Breast epithelium (tissue), 3 donors: ENCODE data around the gene SLC9A3.

Experiments used
- POLR2A ChIP-seq: fragments of 450-650 bp; IDR thresholded peaks from one replicate; pipeline ENCODE4 v1.6.1; 2016; ENCODE audit warnings: antibody characterized with exemption, mild to moderate bottlenecking, moderate library complexity
- TF ChIP-seq, protein P1 (sequence below), 3 donors: fragments of 450-650 bp; IDR thresholded peaks; one replicate each; pipeline ENCODE4 v1.5.1; 2016 to 2017; ENCODE audit warnings: antibody characterized with exemption in 3 of 3, mild to moderate bottlenecking in 3 of 3, moderate library complexity in 3 of 3

GRCh38 chr5:533955-534742, 9.9 kb upstream of the SLC9A3 start:
- TF ChIP-seq, protein P1, sequence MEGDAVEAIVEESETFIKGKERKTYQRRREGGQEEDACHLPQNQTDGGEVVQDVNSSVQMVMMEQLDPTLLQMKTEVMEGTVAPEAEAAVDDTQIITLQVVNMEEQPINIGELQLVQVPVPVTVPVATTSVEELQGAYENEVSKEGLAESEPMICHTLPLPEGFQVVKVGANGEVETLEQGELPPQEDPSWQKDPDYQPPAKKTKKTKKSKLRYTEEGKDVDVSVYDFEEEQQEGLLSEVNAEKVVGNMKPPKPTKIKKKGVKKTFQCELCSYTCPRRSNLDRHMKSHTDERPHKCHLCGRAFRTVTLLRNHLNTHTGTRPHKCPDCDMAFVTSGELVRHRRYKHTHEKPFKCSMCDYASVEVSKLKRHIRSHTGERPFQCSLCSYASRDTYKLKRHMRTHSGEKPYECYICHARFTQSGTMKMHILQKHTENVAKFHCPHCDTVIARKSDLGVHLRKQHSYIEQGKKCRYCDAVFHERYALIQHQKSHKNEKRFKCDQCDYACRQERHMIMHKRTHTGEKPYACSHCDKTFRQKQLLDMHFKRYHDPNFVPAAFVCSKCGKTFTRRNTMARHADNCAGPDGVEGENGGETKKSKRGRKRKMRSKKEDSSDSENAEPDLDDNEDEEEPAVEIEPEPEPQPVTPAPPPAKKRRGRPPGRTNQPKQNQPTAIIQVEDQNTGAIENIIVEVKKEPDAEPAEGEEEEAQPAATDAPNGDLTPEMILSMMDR (IDR thresholded peaks at IDR 0.05) = no peak
- TF ChIP-seq POLR2A = no peak
